HEK293 (cell line): ENCODE results near the gene KIAA1671.

ENCODE experiments used
- CTCF ChIA-PET: fragments of 350-600 bp; formaldehyde crosslinking; extraction: SDS; loops from one replicate; lab custom pipeline; 2021; ENCODE audit warnings: antibody characterized with exemption; lab: Yijun Ruan, JAX
- POLR2A ChIA-PET: fragments of 300-600 bp; formaldehyde crosslinking; extraction: SDS; loops from one replicate; lab custom pipeline; 2020; ENCODE audit warnings: antibody characterized with exemption, inconsistent platforms; lab: Yijun Ruan, JAX
- H3K27ac ChIP-seq: fragments of 200-500 bp; sonication (Bioruptor generic); 2 replicates; pipeline ENCODE4 v1.5.1; 2014; ENCODE audit warnings: low read depth, low read length, control low read depth, inconsistent platforms; ENCODE audit errors: extremely low read depth
- H3K36me3 ChIP-seq, 2 experiments: fragments of 200-500 bp in 1 of 2; sonication (Bioruptor generic) in 1 of 2; 1 replicate in 1 of 2; 2 replicates in 1 of 2; pipeline ENCODE4 v1.5.1; 2014 to 2017; ENCODE audit warnings: inconsistent platforms in 2 of 2, low read length in 2 of 2; ENCODE audit not compliant: control insufficient read depth in 2 of 2, insufficient read depth in 1 of 2
- H3K4me1 ChIP-seq: fragments of 200-500 bp; sonication (Bioruptor generic); 2 replicates; pipeline ENCODE4 v1.5.1; 2014; ENCODE audit warnings: mild to moderate bottlenecking, low read length, inconsistent platforms; ENCODE audit not compliant: control insufficient read depth, insufficient read depth
- H3K4me3 ChIP-seq: 2 replicates; pipeline ENCODE4 v1.5.1; 2011; ENCODE audit warnings: low read depth, mild to moderate bottlenecking, control low read depth, low read length, moderate library complexity
- H3K9me3 ChIP-seq: fragments of 200-500 bp; sonication (Bioruptor generic); 2 replicates; pipeline ENCODE4 v1.5.1; 2014; ENCODE audit warnings: low read depth, low read length, inconsistent platforms; ENCODE audit not compliant: control insufficient read depth, insufficient read depth
- KLF9 ChIP-seq: fragments of 450-650 bp; formaldehyde crosslinking; IDR thresholded peaks from 2 replicates; pipeline ENCODE4 v1.5.1; 2016; ENCODE audit warnings: missing biosample characterization, missing genetic modification characterization, low read depth
- TRIM28 ChIP-seq: IDR thresholded peaks from 2 replicates; pipeline ENCODE4 v1.6.1; 2011; ENCODE audit warnings: low read length, control low read depth, borderline replicate concordance
- ZBTB17 ChIP-seq: fragments of 450-650 bp; formaldehyde crosslinking; IDR thresholded peaks from 2 replicates; pipeline ENCODE4 v1.5.1; 2016; ENCODE audit warnings: missing biosample characterization, missing genetic modification characterization
- ZNF184 ChIP-seq: fragments of 450-650 bp; IDR thresholded peaks from 2 replicates; pipeline ENCODE4 v1.5.1; 2018; ENCODE audit warnings: missing biosample characterization, mild to moderate bottlenecking, missing genetic modification characterization
- ZNF274 ChIP-seq, 2 experiments: fragments of 200-500 bp in 1 of 2; fragments of 450-650 bp in 1 of 2; sonication (Bioruptor generic) in 1 of 2; formaldehyde crosslinking in 1 of 2; IDR thresholded peaks; 2 replicates each; pipeline versions ENCODE4 v1.5.1 to v1.6.1; 2014 to 2016; ENCODE audit warnings: borderline replicate concordance in 1 of 2, inconsistent platforms in 1 of 2, low read length in 1 of 2, missing biosample characterization in 1 of 2, missing genetic modification characterization in 1 of 2
- ZNF394 ChIP-seq: fragments of 450-650 bp; formaldehyde crosslinking; IDR thresholded peaks from 2 replicates; pipeline ENCODE4 v1.5.1; 2016; ENCODE audit warnings: missing biosample characterization, missing genetic modification characterization, mild to moderate bottlenecking, moderate library complexity, borderline replicate concordance
- ZNF596 ChIP-seq: fragments of 450-650 bp; IDR thresholded peaks from 2 replicates; pipeline ENCODE4 v1.5.0; 2018; ENCODE audit warnings: missing biosample characterization, mild to moderate bottlenecking, missing genetic modification characterization, moderate library complexity
- ZNF626 ChIP-seq: fragments of 450-650 bp; sonication (Bioruptor Pico); formaldehyde crosslinking; IDR thresholded peaks from 2 replicates; pipeline ENCODE4 v1.5.1; 2018; ENCODE audit warnings: missing biosample characterization, missing genetic modification characterization, inconsistent platforms
- ZNF768 ChIP-seq: fragments of 450-650 bp; formaldehyde crosslinking; IDR thresholded peaks from 2 replicates; pipeline ENCODE4 v1.5.1; 2018; ENCODE audit warnings: missing biosample characterization, mild to moderate bottlenecking, missing genetic modification characterization
- TF ChIP-seq, protein P1 (sequence below): fragments of 450-650 bp; formaldehyde crosslinking; IDR thresholded peaks from 2 replicates; pipeline ENCODE4 v1.5.1; 2017; ENCODE audit warnings: missing biosample characterization, missing genetic modification characterization
- TF ChIP-seq, protein P2 (sequence below): fragments of 450-650 bp; formaldehyde crosslinking; IDR thresholded peaks from 2 replicates; pipeline ENCODE4 v1.5.1; 2016; ENCODE audit warnings: missing biosample characterization, missing genetic modification characterization, borderline replicate concordance
- TF ChIP-seq, protein P3 (sequence below): fragments of 450-650 bp; formaldehyde crosslinking; IDR thresholded peaks from 2 replicates; pipeline ENCODE4 v1.5.1; 2017; ENCODE audit warnings: missing biosample characterization, missing genetic modification characterization
- TF ChIP-seq, protein P4 (sequence below): fragments of 450-650 bp; formaldehyde crosslinking; IDR thresholded peaks from 2 replicates; pipeline ENCODE4 v1.5.1; 2017; ENCODE audit warnings: missing biosample characterization, missing genetic modification characterization
- TF ChIP-seq, protein P5 (sequence below): fragments of 450-650 bp; formaldehyde crosslinking; IDR thresholded peaks from 2 replicates; pipeline ENCODE4 v1.5.1; 2016; ENCODE audit warnings: missing biosample characterization, missing genetic modification characterization

Gene KIAA1671

DNA sequence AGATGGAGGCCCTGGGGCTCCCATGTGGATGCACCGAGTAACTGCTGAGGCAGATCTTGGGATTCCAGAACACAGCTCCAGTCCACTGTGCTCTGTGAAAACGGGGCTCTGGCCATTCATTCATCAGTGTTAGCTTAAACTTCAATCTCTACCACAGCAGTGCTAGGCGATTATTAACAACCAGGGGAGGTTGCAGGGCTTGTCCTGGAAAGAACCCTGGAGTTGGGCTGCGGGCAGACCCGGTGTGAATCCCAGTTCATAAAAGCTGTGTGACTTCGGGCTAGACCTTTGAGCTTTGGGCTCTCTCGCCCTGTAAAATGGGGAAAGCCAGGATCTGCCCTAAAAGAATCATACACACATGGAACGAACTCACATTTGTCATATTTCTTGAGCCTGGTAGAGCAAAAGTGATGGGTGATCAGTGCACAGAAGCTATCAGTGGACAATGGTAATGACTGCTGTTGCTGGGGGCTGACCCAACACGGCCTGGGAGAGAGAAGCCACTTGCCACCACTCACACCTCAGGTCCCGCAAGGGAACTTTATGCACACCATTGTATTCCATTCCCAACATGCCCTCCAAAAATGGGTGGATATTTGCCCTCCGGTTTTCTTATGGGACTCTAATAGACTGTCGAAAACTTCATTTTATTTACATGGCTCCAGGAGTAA, 231.6 kb downstream of the KIAA1671 start (continued):
- TF ChIP-seq, protein P1, sequence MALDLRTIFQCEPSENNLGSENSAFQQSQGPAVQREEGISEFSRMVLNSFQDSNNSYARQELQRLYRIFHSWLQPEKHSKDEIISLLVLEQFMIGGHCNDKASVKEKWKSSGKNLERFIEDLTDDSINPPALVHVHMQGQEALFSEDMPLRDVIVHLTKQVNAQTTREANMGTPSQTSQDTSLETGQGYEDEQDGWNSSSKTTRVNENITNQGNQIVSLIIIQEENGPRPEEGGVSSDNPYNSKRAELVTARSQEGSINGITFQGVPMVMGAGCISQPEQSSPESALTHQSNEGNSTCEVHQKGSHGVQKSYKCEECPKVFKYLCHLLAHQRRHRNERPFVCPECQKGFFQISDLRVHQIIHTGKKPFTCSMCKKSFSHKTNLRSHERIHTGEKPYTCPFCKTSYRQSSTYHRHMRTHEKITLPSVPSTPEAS (tag by site-specific recombination) = no peak
- TF ChIP-seq, protein P2, sequence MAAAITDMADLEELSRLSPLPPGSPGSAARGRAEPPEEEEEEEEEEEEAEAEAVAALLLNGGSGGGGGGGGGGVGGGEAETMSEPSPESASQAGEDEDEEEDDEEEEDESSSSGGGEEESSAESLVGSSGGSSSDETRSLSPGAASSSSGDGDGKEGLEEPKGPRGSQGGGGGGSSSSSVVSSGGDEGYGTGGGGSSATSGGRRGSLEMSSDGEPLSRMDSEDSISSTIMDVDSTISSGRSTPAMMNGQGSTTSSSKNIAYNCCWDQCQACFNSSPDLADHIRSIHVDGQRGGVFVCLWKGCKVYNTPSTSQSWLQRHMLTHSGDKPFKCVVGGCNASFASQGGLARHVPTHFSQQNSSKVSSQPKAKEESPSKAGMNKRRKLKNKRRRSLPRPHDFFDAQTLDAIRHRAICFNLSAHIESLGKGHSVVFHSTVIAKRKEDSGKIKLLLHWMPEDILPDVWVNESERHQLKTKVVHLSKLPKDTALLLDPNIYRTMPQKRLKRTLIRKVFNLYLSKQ (tag by site-specific recombination) = no peak
- TF ChIP-seq, protein P3, sequence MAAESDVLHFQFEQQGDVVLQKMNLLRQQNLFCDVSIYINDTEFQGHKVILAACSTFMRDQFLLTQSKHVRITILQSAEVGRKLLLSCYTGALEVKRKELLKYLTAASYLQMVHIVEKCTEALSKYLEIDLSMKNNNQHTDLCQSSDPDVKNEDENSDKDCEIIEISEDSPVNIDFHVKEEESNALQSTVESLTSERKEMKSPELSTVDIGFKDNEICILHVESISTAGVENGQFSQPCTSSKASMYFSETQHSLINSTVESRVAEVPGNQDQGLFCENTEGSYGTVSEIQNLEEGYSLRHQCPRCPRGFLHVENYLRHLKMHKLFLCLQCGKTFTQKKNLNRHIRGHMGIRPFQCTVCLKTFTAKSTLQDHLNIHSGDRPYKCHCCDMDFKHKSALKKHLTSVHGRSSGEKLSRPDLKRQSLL (tag by site-specific recombination) = no peak

DNA sequence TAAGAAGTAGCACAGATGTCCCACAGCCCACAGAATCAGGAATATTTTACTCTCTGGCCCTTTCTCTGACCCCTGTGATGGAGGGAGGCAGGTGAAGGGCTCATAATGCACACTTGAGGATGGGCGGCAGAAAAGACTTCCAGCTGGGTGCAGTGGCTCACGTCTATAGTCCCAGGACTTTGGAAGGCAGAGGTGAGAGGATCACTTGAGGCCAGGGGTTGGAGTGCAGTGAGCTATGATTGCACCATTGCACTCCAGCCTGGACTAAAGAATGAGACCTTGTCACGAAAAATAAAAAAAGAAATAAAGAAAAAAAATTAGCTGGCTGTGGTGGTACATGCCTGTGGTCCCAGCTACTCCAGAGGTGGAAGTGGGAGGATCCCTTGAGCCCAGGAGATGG, 233.6 kb downstream of the KIAA1671 start:
- H3K4me1 ChIP-seq = no peaks in the 10 kb centered on the region
- no peak overlapping the region for H3K4me3 ChIP-seq
- no peaks in the 10 kb centered on the region for H3K9me3 ChIP-seq
- POLR2A ChIA-PET = no interaction called here
- no peak overlapping the region for H3K27ac ChIP-seq
- H3K36me3 ChIP-seq = peaks cover 0 to 39% of the 10 kb centered on the region in 2 experiments; a peak in 2 of 3 replicates
- CTCF ChIA-PET = interaction anchor here (0.6 to 4.7 kb wide), 4 partner anchors 9 to 175 kb away, joined by 3 to 36 read pairs (median 4); no protein-coding TSS in a partner anchor
- TF ChIP-seq, protein P4, sequence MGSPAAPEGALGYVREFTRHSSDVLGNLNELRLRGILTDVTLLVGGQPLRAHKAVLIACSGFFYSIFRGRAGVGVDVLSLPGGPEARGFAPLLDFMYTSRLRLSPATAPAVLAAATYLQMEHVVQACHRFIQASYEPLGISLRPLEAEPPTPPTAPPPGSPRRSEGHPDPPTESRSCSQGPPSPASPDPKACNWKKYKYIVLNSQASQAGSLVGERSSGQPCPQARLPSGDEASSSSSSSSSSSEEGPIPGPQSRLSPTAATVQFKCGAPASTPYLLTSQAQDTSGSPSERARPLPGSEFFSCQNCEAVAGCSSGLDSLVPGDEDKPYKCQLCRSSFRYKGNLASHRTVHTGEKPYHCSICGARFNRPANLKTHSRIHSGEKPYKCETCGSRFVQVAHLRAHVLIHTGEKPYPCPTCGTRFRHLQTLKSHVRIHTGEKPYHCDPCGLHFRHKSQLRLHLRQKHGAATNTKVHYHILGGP (tag by site-specific recombination) = no peak
- no peak for TF ChIP-seq ZNF768 (tag by site-specific recombination)
- TF ChIP-seq, protein P5, sequence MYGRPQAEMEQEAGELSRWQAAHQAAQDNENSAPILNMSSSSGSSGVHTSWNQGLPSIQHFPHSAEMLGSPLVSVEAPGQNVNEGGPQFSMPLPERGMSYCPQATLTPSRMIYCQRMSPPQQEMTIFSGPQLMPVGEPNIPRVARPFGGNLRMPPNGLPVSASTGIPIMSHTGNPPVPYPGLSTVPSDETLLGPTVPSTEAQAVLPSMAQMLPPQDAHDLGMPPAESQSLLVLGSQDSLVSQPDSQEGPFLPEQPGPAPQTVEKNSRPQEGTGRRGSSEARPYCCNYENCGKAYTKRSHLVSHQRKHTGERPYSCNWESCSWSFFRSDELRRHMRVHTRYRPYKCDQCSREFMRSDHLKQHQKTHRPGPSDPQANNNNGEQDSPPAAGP (tag by site-specific recombination) = no peak
- TF ChIP-seq, all 188 proteins: peak for 0

DNA sequence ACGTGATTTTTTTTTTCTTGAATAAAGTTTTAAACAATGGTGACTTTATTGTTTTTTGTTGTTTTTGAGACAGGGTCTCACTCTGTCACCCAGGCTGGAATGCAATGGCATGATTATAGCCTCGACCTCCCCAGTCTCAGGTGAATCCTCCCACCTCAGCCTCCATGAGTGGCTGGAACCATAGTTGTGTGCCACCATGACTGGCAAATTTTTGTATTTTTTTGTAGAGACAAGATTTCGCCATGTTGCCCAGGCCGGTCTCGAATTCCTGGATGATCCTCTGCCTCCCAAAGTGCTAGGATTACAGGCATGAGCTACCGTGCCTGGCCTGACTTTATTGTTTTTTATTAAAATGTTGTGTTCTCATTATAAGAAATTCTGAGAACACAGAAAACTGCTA, 235.0 kb downstream of the KIAA1671 start:
- ChIA-PET CTCF (interaction anchor here (0.9 to 4.7 kb wide), 4 partner anchors 11 to 251 kb away, joined by 3 to 36 read pairs (median 4); no protein-coding TSS in a partner anchor), POLR2A (no interaction called here)
- Histone ChIP-seq H3K36me3 (peaks cover 0 to 42% of the 10 kb centered on the region in 2 experiments; a peak in 2 of 3 replicates), H3K4me3 (no peak overlapping the region), H3K27ac (no peak overlapping the region), H3K4me1 (no peaks in the 10 kb centered on the region), H3K9me3 (no peaks in the 10 kb centered on the region)
- TF ChIP-seq ZBTB17 (tag by site-specific recombination) (no peak), ZNF394 (tag by site-specific recombination) (no peak), ZNF626 (tag by site-specific recombination) (no peak), KLF9 (tag by site-specific recombination) (no peak), ZNF596 (tag by site-specific recombination) (no peak), ZNF184 (tag by site-specific recombination) (no peak), ZNF274 (IDR thresholded peaks at IDR 0.05; ENCODE audit: low read length) (no peak), ZNF274 (tag by site-specific recombination; IDR thresholded peaks at IDR 0.05; ENCODE audit: borderline replicate concordance) (no peak), TRIM28 (no peak)
